HCT116 (cell line): ENCODE results near the gene CSRP3.

Source experiments
- CTCF ChIP-seq, 3 experiments: fragments of 200-600 bp in 1 of 3; sonication (generic) in 1 of 3; IDR thresholded peaks in 2 of 3; conservative IDR thresholded peaks in 1 of 3; 2 replicates each; pipeline ENCODE4 v1.5.1; 2012 to 2017; ENCODE audit warnings: low read depth in 2 of 3, low read length in 2 of 3, antibody characterized with exemption in 1 of 3, borderline replicate concordance in 1 of 3, control low read depth in 1 of 3, mild to moderate bottlenecking in 1 of 3, mixed read lengths in 1 of 3, mixed run types in 1 of 3, moderate library complexity in 1 of 3; ENCODE audit not compliant: insufficient read depth in 1 of 3
- EGR1 ChIP-seq: IDR thresholded peaks from 2 replicates; pipeline ENCODE4 v1.6.1; 2012; ENCODE audit warnings: low read depth
- ELF1 ChIP-seq: IDR thresholded peaks from 2 replicates; pipeline ENCODE4 v1.6.1; 2012; ENCODE audit warnings: low read depth, borderline replicate concordance
- EZH2 ChIP-seq: fragments of 200-600 bp; sonication (generic); IDR thresholded peaks from 2 replicates; pipeline ENCODE4 v1.6.1; 2017; ENCODE audit warnings: antibody characterized with exemption, mixed run types
- FOSL1 ChIP-seq: IDR thresholded peaks from 2 replicates; pipeline ENCODE4 v1.6.1; 2012; ENCODE audit warnings: low read depth
- JUND ChIP-seq: IDR thresholded peaks from 2 replicates; pipeline ENCODE4 v1.6.1; 2012
- MAX ChIP-seq: IDR thresholded peaks from 2 replicates; pipeline ENCODE4 v1.6.1; 2012
- POLR2A ChIP-seq: IDR thresholded peaks from 2 replicates; pipeline ENCODE4 v1.7.0; 2011; ENCODE audit warnings: borderline replicate concordance; ENCODE audit not compliant: insufficient read depth, insufficient read length; ENCODE audit errors: extremely low read depth
- POLR2AphosphoS5 ChIP-seq: IDR thresholded peaks from 2 replicates; pipeline ENCODE4 v1.6.1; 2011; ENCODE audit warnings: mild to moderate bottlenecking, low read depth, low read length, moderate library complexity
- RAD21 ChIP-seq: IDR thresholded peaks from 2 replicates; pipeline ENCODE4 v1.6.1; 2012; ENCODE audit warnings: low read depth, mild to moderate bottlenecking
- SP1 ChIP-seq: IDR thresholded peaks from 2 replicates; pipeline ENCODE4 v1.6.1; 2012; ENCODE audit warnings: low read depth
- ZNF274 ChIP-seq: fragments of 200-500 bp; sonication (Bioruptor generic); IDR thresholded peaks from 2 replicates; pipeline ENCODE4 v1.6.1; 2014; ENCODE audit warnings: mild to moderate bottlenecking, low read depth, low read length, inconsistent platforms

GRCh38 chr11:19199048-19199447 is 2.7 kb downstream of the CSRP3 start:
- TF ChIP-seq POLR2A = no peak
- TF ChIP-seq CTCF (IDR thresholded peaks at IDR 0.05 in 2 of 3, conservative IDR thresholded peaks at IDR 0.05 in 1 of 3; ENCODE audit: borderline replicate concordance in 1 of 3, insufficient read depth in 1 of 3, low read depth in 2 of 3, low read length in 2 of 3) = no peak
- no peak for TF ChIP-seq ZNF274
- TF ChIP-seq ELF1 = no peak
- TF ChIP-seq POLR2AphosphoS5 = no peak
- TF ChIP-seq SP1 = no peak
- TF ChIP-seq JUND = no peak
- TF ChIP-seq EGR1 = no peak
- TF ChIP-seq FOSL1 = no peak
- no peak for TF ChIP-seq RAD21
- no peak for TF ChIP-seq MAX
- no peak for TF ChIP-seq EZH2
